Measurements from ENCODE around the gene NAV2.
"Not testable (repeated sequence)": the region's sequence is repeated elsewhere in the genome, so short reads cannot be mapped to it uniquely, and the experiment has no call there.

NAV2 gene

GRCh38 chr11:20120134-20120925 lies 407.7 kb downstream of the NAV2 start:
- no peak overlapping the region for H3K4me3 ChIP-seq (ENCODE audit: low read depth, low read length)
- TF ChIP-seq, protein P1, sequence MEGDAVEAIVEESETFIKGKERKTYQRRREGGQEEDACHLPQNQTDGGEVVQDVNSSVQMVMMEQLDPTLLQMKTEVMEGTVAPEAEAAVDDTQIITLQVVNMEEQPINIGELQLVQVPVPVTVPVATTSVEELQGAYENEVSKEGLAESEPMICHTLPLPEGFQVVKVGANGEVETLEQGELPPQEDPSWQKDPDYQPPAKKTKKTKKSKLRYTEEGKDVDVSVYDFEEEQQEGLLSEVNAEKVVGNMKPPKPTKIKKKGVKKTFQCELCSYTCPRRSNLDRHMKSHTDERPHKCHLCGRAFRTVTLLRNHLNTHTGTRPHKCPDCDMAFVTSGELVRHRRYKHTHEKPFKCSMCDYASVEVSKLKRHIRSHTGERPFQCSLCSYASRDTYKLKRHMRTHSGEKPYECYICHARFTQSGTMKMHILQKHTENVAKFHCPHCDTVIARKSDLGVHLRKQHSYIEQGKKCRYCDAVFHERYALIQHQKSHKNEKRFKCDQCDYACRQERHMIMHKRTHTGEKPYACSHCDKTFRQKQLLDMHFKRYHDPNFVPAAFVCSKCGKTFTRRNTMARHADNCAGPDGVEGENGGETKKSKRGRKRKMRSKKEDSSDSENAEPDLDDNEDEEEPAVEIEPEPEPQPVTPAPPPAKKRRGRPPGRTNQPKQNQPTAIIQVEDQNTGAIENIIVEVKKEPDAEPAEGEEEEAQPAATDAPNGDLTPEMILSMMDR (IDR thresholded peaks at IDR 0.05; ENCODE audit: insufficient read depth, low read depth, low read length, missing control alignments): no peak
- no peak for DNase-seq (ENCODE audit: low read depth)

- TF ChIP-seq, protein P1 (IDR thresholded peaks at IDR 0.05; ENCODE audit: insufficient read depth, low read depth, low read length, missing control alignments): no peak
- no peak overlapping the region for H3K4me3 ChIP-seq (ENCODE audit: low read depth, low read length)
- DNase-seq (ENCODE audit: low read depth): no peak
Observed at GRCh38 chr11:20122131-20122530, 409.5 kb downstream of the NAV2 start.

GRCh38 chr11:20125927-20126326 lies 413.3 kb downstream of the NAV2 start:
- TF ChIP-seq, protein P1 (IDR thresholded peaks at IDR 0.05; ENCODE audit: insufficient read depth, low read depth, low read length, missing control alignments): no peak
- no peak for DNase-seq (ENCODE audit: low read depth)
- H3K4me3 ChIP-seq (ENCODE audit: low read depth, low read length): no peak overlapping the region

DNA sequence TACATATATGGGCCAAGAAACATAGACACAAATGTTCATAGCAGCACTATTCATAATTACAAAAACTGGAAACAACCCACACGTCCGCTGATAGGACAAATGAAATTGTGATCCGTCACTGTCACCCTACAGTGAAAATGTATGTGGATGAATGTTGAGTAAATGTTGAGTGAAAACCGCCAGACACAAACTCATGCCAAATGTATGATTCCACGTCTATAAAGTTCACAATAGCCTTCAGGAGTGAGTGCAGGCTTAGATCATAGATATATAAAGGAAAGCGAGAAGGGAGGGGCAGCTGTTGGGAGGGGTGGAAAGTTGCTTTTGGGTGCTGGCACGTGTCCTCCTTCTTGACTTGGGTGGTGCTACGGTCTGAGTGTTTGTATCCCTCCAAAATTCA lies 414.1 kb downstream of the NAV2 start:
- DNase-seq (ENCODE audit: low read depth): no peak
- H3K4me3 ChIP-seq (ENCODE audit: low read depth, low read length): no peak overlapping the region
- TF ChIP-seq, protein P1 (IDR thresholded peaks at IDR 0.05; ENCODE audit: insufficient read depth, low read depth, low read length, missing control alignments): no peak

DNA sequence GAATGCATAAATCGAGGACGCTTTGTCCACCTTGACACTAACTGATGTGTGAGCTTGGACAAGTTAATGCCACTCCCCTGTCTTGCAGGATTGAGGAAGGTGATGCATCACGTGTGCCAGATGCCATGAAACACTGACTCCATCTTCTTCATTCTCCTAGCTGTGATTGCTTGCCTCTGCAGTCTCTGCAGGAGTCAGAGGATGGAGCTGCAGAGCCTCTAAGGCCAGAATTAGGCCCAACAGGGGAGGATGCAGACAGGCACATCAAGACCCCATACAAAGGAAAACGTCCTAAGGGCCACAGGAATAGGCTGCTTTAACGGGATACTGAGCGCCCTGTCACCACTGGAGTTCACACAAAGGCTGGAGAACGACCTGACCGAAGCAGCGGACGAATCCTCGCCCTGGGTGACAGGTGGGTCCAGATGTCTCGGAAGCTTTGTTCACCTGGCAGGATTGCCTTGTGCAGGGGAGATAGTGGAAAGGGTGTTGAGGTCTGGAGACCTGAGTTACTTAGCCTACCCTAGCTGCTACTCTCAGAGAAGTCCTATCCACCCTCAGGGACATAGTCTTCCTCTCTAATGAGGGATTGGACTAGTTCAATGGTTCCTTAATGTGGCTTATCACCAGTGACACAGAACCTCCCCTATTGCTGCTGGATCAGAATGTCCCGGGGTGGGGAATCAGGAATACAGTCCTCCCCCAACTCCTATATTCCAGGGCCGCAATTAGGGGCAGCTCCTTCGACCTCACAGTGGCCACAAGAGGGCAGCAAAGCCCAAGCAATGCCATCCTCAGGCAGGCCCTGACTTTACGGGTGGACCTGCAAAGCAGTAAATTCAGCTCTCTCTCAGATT lies 415.3 kb downstream of the NAV2 start:
- peak; percentile 72 for DNase-seq (ENCODE audit: low read depth)
- TF ChIP-seq, protein P1 (IDR thresholded peaks at IDR 0.05; ENCODE audit: insufficient read depth, low read depth, low read length, missing control alignments): peak; percentile 79
- H3K4me3 ChIP-seq (ENCODE audit: low read depth, low read length): no peak overlapping the region

- not testable (repeated sequence) for H3K4me3 ChIP-seq (ENCODE audit: low read depth, low read length); DNase-seq (ENCODE audit: low read depth)
Observed at GRCh38 chr11:20128528-20128825, 415.8 kb downstream of the NAV2 start.

- H3K4me3 ChIP-seq (ENCODE audit: low read depth, low read length): no peak overlapping the region
- DNase-seq (ENCODE audit: low read depth): no peak
- TF ChIP-seq, protein P1 (IDR thresholded peaks at IDR 0.05; ENCODE audit: insufficient read depth, low read depth, low read length, missing control alignments): no peak
Observed at GRCh38 chr11:20129665-20130064, 417.0 kb downstream of the NAV2 start.
